ENCODE measurements around the gene GJA8. TPM values are rescaled to one million over a fixed set of nuclear protein-coding genes. Genes with fewer than 3 reads are reported as not detected.
"Not testable (repeated sequence)": the region's sequence is repeated elsewhere in the genome, so short reads cannot be mapped to it uniquely, and the experiment has no call there.

GJA8 gene
- total RNA-seq, 2 experiments from 2014 or later, result not detected

GRCh38 chr1:147940456-147940855, 37.9 kb downstream of the GJA8 start:
- CTCF ChIA-PET, H3K4me1 Mint-ChIP-seq, DNase-seq: not testable (repeated sequence)

GRCh38 chr1:147942563-147942962, 40.0 kb downstream of the GJA8 start:
- CTCF ChIA-PET, result not testable (repeated sequence)

More at GRCh38 chr1:147940456-147940855, 37.9 kb downstream of the GJA8 start:
- H3K36me3 Mint-ChIP-seq; H3K4me3 Mint-ChIP-seq; H3K9me3 Mint-ChIP-seq (ENCODE audit: low read depth); H3K27me3 Mint-ChIP-seq; H3K27ac Mint-ChIP-seq; ATAC-seq: not testable (repeated sequence)

GRCh38 chr1:147949517-147949916, 46.9 kb downstream of the GJA8 start:
- H3K4me3 Mint-ChIP-seq; H3K27me3 Mint-ChIP-seq; ATAC-seq; H3K9me3 Mint-ChIP-seq (ENCODE audit: low read depth); CTCF ChIA-PET; H3K27ac Mint-ChIP-seq; H3K4me1 Mint-ChIP-seq; DNase-seq; H3K36me3 Mint-ChIP-seq: not testable (repeated sequence)

More at GRCh38 chr1:147942563-147942962, 40.0 kb downstream of the GJA8 start:
- ATAC-seq; H3K4me1 Mint-ChIP-seq; H3K36me3 Mint-ChIP-seq; H3K27me3 Mint-ChIP-seq; H3K9me3 Mint-ChIP-seq (ENCODE audit: low read depth); DNase-seq; H3K27ac Mint-ChIP-seq; H3K4me3 Mint-ChIP-seq: not testable (repeated sequence)

Other genes with a start within 250 kb of the GJA8 start
- gene ACP6, start 232.3 kb upstream of the GJA8 start, total RNA-seq, result 10 to 100 TPM; 11.2 to 20.3 TPM
- gene GJA5, start 142.2 kb upstream of the GJA8 start, total RNA-seq, result not detected
- 10 to 100 TPM; 24.1 to 33.8 TPM for gene GPR89B, start 25.6 kb downstream of the GJA8 start, total RNA-seq
- 1 to 10 TPM; 7.4 to 9.6 TPM for gene NBPF11, start 249.5 kb downstream of the GJA8 start, total RNA-seq